22Rv1 (cell line): ENCODE measurements around the gene CCDC154.

Experiments used
- CTCF ChIP-seq: fragments of 450-650 bp; IDR thresholded peaks from 2 replicates; pipeline ENCODE4 v1.5.1; 2017; ENCODE audit warnings: mild to moderate bottlenecking
- ZFX ChIP-seq: fragments of 450-650 bp; IDR thresholded peaks from 2 replicates; pipeline ENCODE4 v1.6.1; 2017; ENCODE audit warnings: antibody characterized with exemption, borderline replicate concordance

GRCh38 chr16:1425616-1426370 is 18.6 kb downstream of the CCDC154 start:
- TF ChIP-seq CTCF: no peak
- TF ChIP-seq ZFX: no peak
